Measurements from ENCODE around the gene ESPL1. TPM values are rescaled to one million over a fixed set of nuclear protein-coding genes. Genes with fewer than 3 reads are reported as not detected.

ESPL1 gene
- total RNA-seq, 1 experiment from 2014 or later = 31.6 TPM

DNA sequence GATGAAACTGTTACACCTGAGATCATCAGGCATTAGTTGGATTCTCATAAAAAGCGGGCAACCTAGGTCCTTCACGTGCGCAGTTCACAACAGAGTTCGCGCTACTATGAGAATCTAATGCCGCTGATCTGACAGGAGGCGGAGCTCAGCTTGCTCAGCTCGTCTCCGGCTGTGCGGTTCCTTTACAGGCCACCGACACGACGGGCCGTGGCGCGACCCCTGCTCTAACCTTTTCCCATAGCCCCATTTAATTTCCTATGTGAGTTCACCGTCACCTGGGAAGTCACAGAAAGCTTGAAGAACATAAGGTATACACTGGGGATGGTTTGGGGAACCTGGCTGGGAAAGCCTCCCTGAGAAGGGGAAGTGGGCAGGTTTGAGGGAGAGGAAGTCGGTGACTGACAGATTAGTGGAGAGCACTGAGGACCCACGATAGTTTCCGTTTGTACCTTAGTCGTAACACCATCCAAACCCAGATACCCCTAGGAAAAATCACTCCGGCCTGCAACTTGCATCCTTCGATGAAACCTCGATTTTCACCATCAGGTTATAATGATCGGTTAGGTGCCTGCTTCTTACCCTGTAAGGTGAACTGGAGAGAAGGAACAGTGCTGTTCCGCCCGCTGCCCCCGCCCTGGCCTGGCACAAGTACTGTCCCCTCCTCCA is 56.1 kb downstream of the ESPL1 start:
- Histone ChIP-seq H3K36me3 (ENCODE audit: low read depth, low read length) (no peaks in the 10 kb centered on the region), H3K4me3 (ENCODE audit: low read length) (peak overlapping the region; percentile 82), H3K9me2 (replicated peaks; ENCODE audit: low read length) (no peaks in the 10 kb centered on the region), H3K4me1 (ENCODE audit: insufficient read depth, low read length) (peaks cover 22% of the 10 kb centered on the region), H3K79me2 (ENCODE audit: low read length) (peaks cover 7% of the 10 kb centered on the region; the same call in 1 of the 2 replicates), H3K27me3 (ENCODE audit: low read length) (no peaks in the 10 kb centered on the region), H3K9ac (ENCODE audit: low read length) (peak overlapping the region; percentile 91), H3K9me3 (ENCODE audit: low read length) (no peaks in the 10 kb centered on the region), H2AFZ (ENCODE audit: low read length) (peak overlapping the region; percentile 91), H4K20me1 (ENCODE audit: low read length) (no peaks in the 10 kb centered on the region), H3K27ac (ENCODE audit: low read length) (no peak overlapping the region; the same call in 1 of the 2 replicates), H3K4me2 (ENCODE audit: low read length) (peak overlapping the region; percentile 98), H3F3A (ENCODE audit: low read length, unreplicated experiment) (no peaks in the 10 kb centered on the region)
- CTCF ChIA-PET = interaction anchor here (0.6 to 1.0 kb wide), 5 partner anchors 21 to 164 kb away, joined by 3 to 11 read pairs (median 4); no protein-coding TSS in a partner anchor
- TF ChIP-seq EZH2phosphoT487 (IDR thresholded peaks at IDR 0.05; ENCODE audit: borderline replicate concordance, low read length) = no peak
- TF ChIP-seq, protein P1, sequence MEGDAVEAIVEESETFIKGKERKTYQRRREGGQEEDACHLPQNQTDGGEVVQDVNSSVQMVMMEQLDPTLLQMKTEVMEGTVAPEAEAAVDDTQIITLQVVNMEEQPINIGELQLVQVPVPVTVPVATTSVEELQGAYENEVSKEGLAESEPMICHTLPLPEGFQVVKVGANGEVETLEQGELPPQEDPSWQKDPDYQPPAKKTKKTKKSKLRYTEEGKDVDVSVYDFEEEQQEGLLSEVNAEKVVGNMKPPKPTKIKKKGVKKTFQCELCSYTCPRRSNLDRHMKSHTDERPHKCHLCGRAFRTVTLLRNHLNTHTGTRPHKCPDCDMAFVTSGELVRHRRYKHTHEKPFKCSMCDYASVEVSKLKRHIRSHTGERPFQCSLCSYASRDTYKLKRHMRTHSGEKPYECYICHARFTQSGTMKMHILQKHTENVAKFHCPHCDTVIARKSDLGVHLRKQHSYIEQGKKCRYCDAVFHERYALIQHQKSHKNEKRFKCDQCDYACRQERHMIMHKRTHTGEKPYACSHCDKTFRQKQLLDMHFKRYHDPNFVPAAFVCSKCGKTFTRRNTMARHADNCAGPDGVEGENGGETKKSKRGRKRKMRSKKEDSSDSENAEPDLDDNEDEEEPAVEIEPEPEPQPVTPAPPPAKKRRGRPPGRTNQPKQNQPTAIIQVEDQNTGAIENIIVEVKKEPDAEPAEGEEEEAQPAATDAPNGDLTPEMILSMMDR (conservative IDR thresholded peaks at IDR 0.05; ENCODE audit: low read depth, low read length) = no peak
- DNase-seq (no peak), ATAC-seq (no peak)
- POLR2A ChIA-PET (ENCODE audit: unreplicated experiment) = no interaction called here
- intact Hi-C loops (cut with micrococcal nuclease) = loop anchor here (1.0 to 2.0 kb wide), 3 partner anchors 21 to 185 kb away; no protein-coding TSS in a partner anchor
- BruUV-seq (replicated peaks) = no TSS peak

DNA sequence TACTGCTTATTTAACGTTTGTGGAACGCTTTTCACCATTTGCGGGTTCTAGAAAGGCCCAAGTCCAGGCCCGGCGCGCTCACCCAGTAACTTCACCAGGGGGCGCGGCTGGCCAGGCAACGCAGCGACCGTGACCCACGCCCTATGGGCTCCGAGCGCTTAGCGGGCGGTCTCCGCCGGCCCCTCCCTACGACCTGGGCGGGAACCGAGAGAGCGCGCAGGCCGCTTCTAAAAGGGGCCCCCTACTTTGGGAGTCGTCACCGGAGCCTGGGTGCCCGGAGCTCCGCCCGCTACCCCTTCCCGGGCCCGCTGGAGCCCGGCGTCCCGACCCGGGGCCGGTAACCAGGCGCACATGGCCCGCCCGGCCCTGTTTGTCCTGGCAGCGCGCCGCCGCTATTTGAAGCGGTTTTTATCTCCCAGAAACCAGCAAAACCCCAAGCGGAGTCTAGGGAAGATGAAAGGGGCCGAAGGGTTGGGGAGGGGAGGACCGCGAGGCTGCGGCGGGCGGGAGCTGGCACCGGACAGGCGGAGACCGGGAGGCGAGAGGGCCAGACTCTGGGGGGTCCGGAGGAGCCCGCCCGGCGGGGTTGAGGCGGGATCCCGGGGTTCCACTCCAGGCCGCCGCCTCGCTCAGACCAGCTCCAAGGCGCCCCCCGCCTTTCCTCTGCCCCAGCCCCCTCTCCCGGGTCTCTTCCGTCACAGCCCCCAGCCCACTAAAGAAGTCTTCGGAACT is 56.8 kb downstream of the ESPL1 start:
- ChIA-PET POLR2A (ENCODE audit: unreplicated experiment) (interaction anchor here (0.6 kb wide), 1 partner anchor 22 kb away, joined by 8 read pairs; no protein-coding TSS in a partner anchor), CTCF (interaction anchor here (0.8 to 1.0 kb wide), 3 partner anchors 20 to 96 kb away, joined by 4 to 11 read pairs (median 5); no protein-coding TSS in a partner anchor)
- Histone ChIP-seq H2AFZ (ENCODE audit: low read length) (peak overlapping the region; percentile 91), H3K9me2 (replicated peaks; ENCODE audit: low read length) (no peaks in the 10 kb centered on the region), H3K9me3 (ENCODE audit: low read length) (no peaks in the 10 kb centered on the region), H3K27me3 (ENCODE audit: low read length) (no peaks in the 10 kb centered on the region), H3K36me3 (ENCODE audit: low read depth, low read length) (no peaks in the 10 kb centered on the region), H3F3A (ENCODE audit: low read length, unreplicated experiment) (no peaks in the 10 kb centered on the region), H3K4me3 (ENCODE audit: low read length) (peak overlapping the region; percentile 82), H3K4me1 (ENCODE audit: insufficient read depth, low read length) (peaks cover 21% of the 10 kb centered on the region), H4K20me1 (ENCODE audit: low read length) (no peaks in the 10 kb centered on the region), H3K9ac (ENCODE audit: low read length) (peak overlapping the region; percentile 91), H3K27ac (ENCODE audit: low read length) (peak overlapping the region; percentile 41), H3K79me2 (ENCODE audit: low read length) (peaks cover 6% of the 10 kb centered on the region; the same call in 1 of the 2 replicates), H3K4me2 (ENCODE audit: low read length) (peak overlapping the region; percentile 98)
- intact Hi-C loops (cut with micrococcal nuclease) = loop anchor here (1.0 to 2.0 kb wide), 3 partner anchors 20 to 184 kb away; no protein-coding TSS in a partner anchor
- ATAC-seq = peak; percentile 69
- DNase-seq = peak; percentile 89
- TF ChIP-seq, protein P1 (conservative IDR thresholded peaks at IDR 0.05; ENCODE audit: low read depth, low read length) = peak; percentile 85
- no peak for TF ChIP-seq EZH2phosphoT487 (IDR thresholded peaks at IDR 0.05; ENCODE audit: borderline replicate concordance, low read length)
- no peak for TF ChIP-seq EZH2 (IDR thresholded peaks at IDR 0.05; ENCODE audit: low read length, unreplicated experiment)
- no TSS peak for BruUV-seq (replicated peaks)

All from PC-3 (cell line).